Breast epithelium (tissue), 4 donors: ENCODE measurements around the gene ZNF92. TPM values are rescaled to one million over a fixed set of nuclear protein-coding genes. Genes with fewer than 3 reads are reported as not detected.
"Not testable (repeated sequence)": the region's sequence is repeated elsewhere in the genome, so short reads cannot be mapped to it uniquely, and the experiment has no call there.

Experiments
- DNase-seq, 2 donors: peaks; one replicate each; pipeline ENCODE4 v3.0.0-alpha.2; 2019; ENCODE audit warnings: low spot score in 2 of 2
- H3K27ac ChIP-seq, 2 donors: fragments of 200-600 bp; sonication (generic) in 1 of 2; one replicate each; pipeline ENCODE4 v1.5.1; 2016 to 2019; ENCODE audit warnings: mild to moderate bottlenecking in 1 of 2
- H3K27me3 ChIP-seq, 2 donors: fragments of 200-600 bp; sonication (generic) in 1 of 2; one replicate each; pipeline versions ENCODE4 v1.5.1 to v1.6.0; 2017 to 2019; ENCODE audit warnings: control low read depth in 1 of 2, mild to moderate bottlenecking in 1 of 2
- H3K36me3 ChIP-seq: fragments of 200-600 bp; one replicate; pipeline ENCODE4 v1.5.1; 2019
- H3K4me1 ChIP-seq, 2 donors: fragments of 200-600 bp; sonication (generic); one replicate each; pipeline ENCODE4 v1.5.1; 2016 to 2019; ENCODE audit warnings: control low read depth in 1 of 2
- H3K4me3 ChIP-seq, 3 donors: fragments of 200-600 bp; sonication (generic); 1 replicate in 2 of 3; 2 replicates in 1 of 3; pipeline ENCODE4 v1.5.1; 2016 to 2019; ENCODE audit warnings: mild to moderate bottlenecking in 3 of 3, moderate library complexity in 2 of 3
- H3K9me3 ChIP-seq, 2 donors: fragments of 200-600 bp; sonication (generic) in 1 of 2; one replicate each; pipeline ENCODE4 v1.5.1; 2016 to 2019; ENCODE audit warnings: control low read depth in 1 of 2
- POLR2A ChIP-seq: fragments of 450-650 bp; IDR thresholded peaks from one replicate; pipeline ENCODE4 v1.6.1; 2016; ENCODE audit warnings: antibody characterized with exemption, mild to moderate bottlenecking, moderate library complexity
- POLR2AphosphoS5 ChIP-seq, 3 donors: sonication (generic); formaldehyde crosslinking; IDR thresholded peaks; one replicate each; pipeline ENCODE4 v1.6.1; 2017; ENCODE audit warnings: antibody characterized with exemption in 3 of 3
- intact Hi-C: fragments of 100-400 bp; cut with DNase I; formaldehyde crosslinking; loops from one replicate; pipeline ENCODE4 v1.15.1; 2023; ENCODE audit warnings: low total_unique reads
- total RNA-seq, 3 donors: library from RNA; depleted of rRNA; stranded (reverse); fragments of >200 nt; gene quantifications; one replicate each; pipeline ENCODE4 v1.1.0, GENCODE V29; 2016
- TF ChIP-seq, protein P1 (sequence below), 3 donors: fragments of 450-650 bp; IDR thresholded peaks; one replicate each; pipeline ENCODE4 v1.5.1; 2016 to 2017; ENCODE audit warnings: antibody characterized with exemption in 3 of 3, mild to moderate bottlenecking in 3 of 3, moderate library complexity in 3 of 3

Gene ZNF92
- total RNA-seq, 3 donors from 2014 or later = 7.7 to 38.8 (median 28.5) TPM

GRCh38 chr7:65422670-65423069 lies 49.0 kb downstream of the ZNF92 start:
- Histone ChIP-seq H3K27me3 (no peaks in the 10 kb centered on the region), H3K9me3 (peaks cover 0 to 40% of the 10 kb centered on the region in 2 donors), H3K4me3 (no peak overlapping the region), H3K36me3 (no peaks in the 10 kb centered on the region), H3K4me1 (no peaks in the 10 kb centered on the region), H3K27ac (no peak overlapping the region)
- intact Hi-C loops = no loop called here
- TF ChIP-seq POLR2AphosphoS5 (IDR thresholded peaks at IDR 0.05) (no peak), POLR2A (no peak)
- TF ChIP-seq, protein P1, sequence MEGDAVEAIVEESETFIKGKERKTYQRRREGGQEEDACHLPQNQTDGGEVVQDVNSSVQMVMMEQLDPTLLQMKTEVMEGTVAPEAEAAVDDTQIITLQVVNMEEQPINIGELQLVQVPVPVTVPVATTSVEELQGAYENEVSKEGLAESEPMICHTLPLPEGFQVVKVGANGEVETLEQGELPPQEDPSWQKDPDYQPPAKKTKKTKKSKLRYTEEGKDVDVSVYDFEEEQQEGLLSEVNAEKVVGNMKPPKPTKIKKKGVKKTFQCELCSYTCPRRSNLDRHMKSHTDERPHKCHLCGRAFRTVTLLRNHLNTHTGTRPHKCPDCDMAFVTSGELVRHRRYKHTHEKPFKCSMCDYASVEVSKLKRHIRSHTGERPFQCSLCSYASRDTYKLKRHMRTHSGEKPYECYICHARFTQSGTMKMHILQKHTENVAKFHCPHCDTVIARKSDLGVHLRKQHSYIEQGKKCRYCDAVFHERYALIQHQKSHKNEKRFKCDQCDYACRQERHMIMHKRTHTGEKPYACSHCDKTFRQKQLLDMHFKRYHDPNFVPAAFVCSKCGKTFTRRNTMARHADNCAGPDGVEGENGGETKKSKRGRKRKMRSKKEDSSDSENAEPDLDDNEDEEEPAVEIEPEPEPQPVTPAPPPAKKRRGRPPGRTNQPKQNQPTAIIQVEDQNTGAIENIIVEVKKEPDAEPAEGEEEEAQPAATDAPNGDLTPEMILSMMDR (IDR thresholded peaks at IDR 0.05) = no peak
- DNase-seq = no peak

- H3K4me1 ChIP-seq, H3K27ac ChIP-seq, H3K4me3 ChIP-seq, intact Hi-C loops, H3K36me3 ChIP-seq, DNase-seq, H3K27me3 ChIP-seq: not testable (repeated sequence)
- peaks cover 0 to 40% of the 10 kb centered on the region in 2 donors for H3K9me3 ChIP-seq
Measured at GRCh38 chr7:65423286-65423685, 49.6 kb downstream of the ZNF92 start.

- no peaks in the 10 kb centered on the region for H3K36me3 ChIP-seq
- no peak overlapping the region for H3K27ac ChIP-seq
- intact Hi-C loops = loop anchor here (10.0 kb wide), 1 partner anchor 415 kb away; no protein-coding TSS in a partner anchor
- TF ChIP-seq POLR2AphosphoS5 (IDR thresholded peaks at IDR 0.05) (no peak), POLR2A (no peak)
- TF ChIP-seq, protein P1 (IDR thresholded peaks at IDR 0.05) = no peak
- no peak overlapping the region for H3K4me3 ChIP-seq
- H3K27me3 ChIP-seq = no peaks in the 10 kb centered on the region
- H3K4me1 ChIP-seq = no peaks in the 10 kb centered on the region
- no peak for DNase-seq
- peaks cover 0 to 9% of the 10 kb centered on the region in 2 donors for H3K9me3 ChIP-seq
Measured at GRCh38 chr7:65429642-65430343, 56.1 kb downstream of the ZNF92 start.

DNA sequence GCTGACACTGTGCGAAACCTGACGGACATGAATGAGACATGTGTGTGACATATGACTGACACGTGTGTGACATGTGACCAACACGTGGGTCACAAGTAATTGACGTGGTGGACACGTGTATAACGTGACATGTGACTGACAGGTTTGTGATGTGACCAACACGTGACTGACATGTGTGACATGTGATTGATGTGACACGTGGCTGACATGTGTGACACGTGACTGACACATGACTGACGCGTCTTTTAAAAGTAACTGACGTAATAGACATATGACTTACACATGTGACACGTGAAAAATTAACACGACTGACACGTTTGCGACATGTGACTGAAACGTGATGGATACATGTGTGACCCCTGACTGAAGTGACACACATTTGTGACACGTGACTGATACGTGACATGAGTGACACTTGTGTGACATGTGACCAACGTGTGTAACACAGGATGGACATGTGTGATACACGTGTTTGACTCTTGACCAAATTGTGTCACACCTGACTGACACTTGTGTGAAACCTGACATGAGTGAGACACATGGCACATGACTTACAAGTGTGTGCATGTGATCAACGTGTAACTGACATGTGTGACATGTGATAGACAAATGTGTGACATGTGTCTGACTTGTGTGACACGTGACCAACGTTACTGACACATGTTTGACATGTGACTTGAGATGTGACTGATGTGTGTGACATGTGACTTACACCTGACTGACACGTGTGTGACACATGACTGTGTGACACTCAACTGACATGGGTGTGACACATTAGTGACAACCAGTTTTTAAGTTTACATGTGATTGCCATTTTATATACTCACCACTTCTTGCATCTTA lies 56.9 kb downstream of the ZNF92 start:
- no peaks in the 10 kb centered on the region for H3K4me1 ChIP-seq
- no peak for DNase-seq
- intact Hi-C loops = loop anchor here (10.0 kb wide), 1 partner anchor 414 kb away; no protein-coding TSS in a partner anchor

DNA sequence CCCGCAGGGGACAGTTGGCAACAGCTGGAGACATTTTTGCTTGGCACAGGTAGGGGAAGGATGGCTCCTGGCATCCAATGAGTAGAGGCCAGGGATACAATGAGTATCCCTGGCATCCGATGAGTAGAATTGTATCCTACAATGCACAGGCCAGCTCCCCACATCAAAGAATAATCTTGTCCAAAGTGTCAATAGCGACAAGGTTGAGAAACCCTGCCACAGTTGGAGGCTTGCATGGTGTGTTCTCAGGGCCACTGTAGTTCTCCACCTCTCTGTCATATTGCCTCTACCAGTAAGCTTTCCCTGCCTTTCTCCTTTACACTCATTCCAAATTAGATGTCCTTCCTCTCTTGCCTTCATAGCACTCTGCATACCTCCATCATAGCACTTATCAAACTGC lies 60.7 kb downstream of the ZNF92 start:
- intact Hi-C loops = loop anchor here (10.0 kb wide), 1 partner anchor 410 kb away; no protein-coding TSS in a partner anchor
- H3K9me3 ChIP-seq = no peaks in the 10 kb centered on the region
- H3K27me3 ChIP-seq = no peaks in the 10 kb centered on the region
- no peaks in the 10 kb centered on the region for H3K4me1 ChIP-seq
- TF ChIP-seq POLR2A (no peak), POLR2AphosphoS5 (IDR thresholded peaks at IDR 0.05) (no peak)
- TF ChIP-seq, protein P1 (IDR thresholded peaks at IDR 0.05) = no peak
- H3K36me3 ChIP-seq = no peaks in the 10 kb centered on the region
- no peak overlapping the region for H3K4me3 ChIP-seq
- no peak for DNase-seq
- H3K27ac ChIP-seq = no peak overlapping the region

More for the DNA sequence above, 56.9 kb downstream of the ZNF92 start:
- Histone ChIP-seq H3K27me3 (no peaks in the 10 kb centered on the region), H3K9me3 (peaks cover 0 to 6% of the 10 kb centered on the region in 2 donors), H3K36me3 (no peaks in the 10 kb centered on the region), H3K4me3 (no peak overlapping the region), H3K27ac (no peak overlapping the region)
- no peak for TF ChIP-seq POLR2AphosphoS5 (IDR thresholded peaks at IDR 0.05)
- TF ChIP-seq, protein P1 (IDR thresholded peaks at IDR 0.05) = no peak
- TF ChIP-seq POLR2A = no peak
